GM12891 (cell line): Measurements from ENCODE around the gene NRG2.

Source experiments
- DNase-seq: peaks from one replicate; pipeline ENCODE4 v3.0.0; 2011; ENCODE audit warnings: low spot score; ENCODE audit not compliant: insufficient read length
- FAIRE-seq: peaks from 2 replicates; lab custom pipeline; 2011; peaks lifted over from hg19 to GRCh38; lab: Jason Lieb, UNC
- PAX5 ChIP-seq: IDR thresholded peaks from 2 replicates; pipeline ENCODE4 v1.6.1; 2011; ENCODE audit warnings: low read length, moderate library complexity, mild to moderate bottlenecking; ENCODE audit not compliant: insufficient read depth, severe bottlenecking
- POLR2A ChIP-seq: IDR thresholded peaks from 2 replicates; pipeline ENCODE4 v1.6.1; 2011; ENCODE audit warnings: low read depth, low read length, control low read depth
- POLR2AphosphoS5 ChIP-seq: IDR thresholded peaks from 2 replicates; pipeline ENCODE4 v1.6.1; 2011; ENCODE audit warnings: low read depth, low read length, control low read depth
- POU2F2 ChIP-seq: IDR thresholded peaks from 2 replicates; pipeline ENCODE4 v1.6.1; 2011; ENCODE audit warnings: low read depth, mild to moderate bottlenecking, control low read depth, low read length, moderate library complexity
- SPI1 ChIP-seq: IDR thresholded peaks from 2 replicates; pipeline ENCODE4 v1.6.1; 2011; ENCODE audit warnings: low read depth, low read length, control low read depth
- TAF1 ChIP-seq: IDR thresholded peaks from 2 replicates; pipeline ENCODE4 v1.6.1; 2011; ENCODE audit warnings: low read depth, low read length, control low read depth

NRG2 gene

DNA sequence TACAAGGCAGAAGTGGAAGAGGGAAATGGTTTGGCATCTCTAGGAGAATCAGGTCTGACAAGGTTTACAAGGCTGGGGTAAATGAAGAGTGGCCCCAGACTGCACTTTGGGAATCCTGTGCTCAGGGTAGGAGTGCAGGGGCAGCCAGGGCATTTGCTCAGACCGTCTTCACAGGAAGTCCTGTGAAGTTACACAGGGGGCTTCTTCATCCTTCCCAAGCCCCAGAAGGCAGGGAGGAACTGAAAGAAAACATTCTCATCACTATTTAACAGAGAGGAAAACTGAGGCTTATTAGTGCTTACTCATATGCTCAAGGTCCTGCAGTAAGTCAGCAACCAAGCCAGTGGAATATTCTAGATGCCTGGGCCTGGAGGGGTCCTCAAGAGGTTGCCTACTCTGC lies 80.7 kb downstream of the NRG2 start:
- TF ChIP-seq PAX5 (no peak), POLR2AphosphoS5 (no peak), POLR2A (no peak), POU2F2 (no peak), SPI1 (peak; percentile 70), TAF1 (no peak)
- no peak for DNase-seq
- FAIRE-seq: no peak

DNA sequence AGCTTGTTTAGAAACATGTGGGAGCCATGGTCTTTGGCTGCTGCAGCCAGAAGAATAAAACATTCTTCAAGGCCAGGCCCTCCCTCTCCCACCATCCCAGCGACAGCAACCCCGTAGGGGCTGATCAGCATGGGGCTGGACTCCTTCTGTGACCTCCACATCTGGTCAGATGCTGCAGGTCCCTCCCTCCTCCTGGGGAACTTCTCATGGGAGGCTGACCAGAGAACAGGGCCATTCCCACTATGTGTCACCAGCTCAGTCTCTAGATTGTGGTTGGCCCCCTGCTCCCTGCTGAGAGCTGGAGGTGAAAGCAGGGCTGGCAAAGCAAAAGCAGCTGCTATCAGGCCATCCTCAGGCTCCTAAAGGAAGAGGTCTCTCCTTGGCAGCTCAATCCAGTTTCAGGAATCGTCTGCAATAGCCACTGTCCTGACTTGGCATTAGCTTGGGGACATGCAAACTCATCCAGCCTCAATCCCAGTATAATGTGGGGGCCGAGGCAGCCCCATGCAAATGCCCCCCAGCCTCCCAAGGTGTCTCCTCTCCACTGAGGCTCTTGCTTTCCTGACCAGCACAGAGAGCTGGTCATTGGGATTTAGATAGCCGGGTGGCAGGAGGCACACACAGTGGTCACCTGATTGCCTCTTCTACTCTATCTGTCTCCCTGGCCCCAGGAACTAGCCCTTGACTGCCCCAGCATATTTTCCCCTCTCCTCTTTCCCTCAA lies 81.5 kb downstream of the NRG2 start:
- TF ChIP-seq SPI1 (no peak), POLR2A (no peak), POU2F2 (no peak), POLR2AphosphoS5 (no peak), TAF1 (no peak), PAX5 (no peak)
- no peak for DNase-seq
- FAIRE-seq: no peak

DNA sequence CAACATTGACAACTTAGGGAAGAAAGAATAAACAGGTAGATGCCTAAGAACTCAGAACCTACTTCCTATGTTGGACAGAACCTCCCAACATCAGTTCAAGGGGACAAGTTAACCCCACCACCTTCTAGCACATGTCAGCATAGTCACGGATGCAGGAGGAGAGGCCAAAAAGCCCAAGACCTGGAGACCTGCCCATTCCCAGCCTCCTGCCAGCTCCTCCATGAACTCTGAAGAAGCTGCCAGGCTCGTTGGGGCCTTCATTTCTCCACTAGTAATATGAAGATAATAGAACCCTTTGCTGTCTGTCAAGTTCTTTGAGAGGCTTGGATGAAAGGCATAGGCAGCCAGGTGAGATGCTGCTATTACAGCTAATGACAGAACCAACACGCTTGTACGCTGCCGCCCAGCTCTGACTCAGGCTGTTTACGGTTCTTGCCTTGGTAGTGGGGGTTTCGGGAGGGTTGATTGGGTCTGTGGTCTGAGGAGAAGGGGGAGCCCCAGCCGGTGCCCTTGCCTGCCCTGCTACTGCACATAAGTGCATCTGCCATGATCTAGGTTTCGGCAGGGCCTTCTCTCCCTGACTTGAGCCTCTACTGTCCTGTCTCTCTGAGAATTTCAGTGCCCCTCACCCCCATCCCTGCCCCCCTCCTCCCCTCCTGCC lies 82.2 kb downstream of the NRG2 start:
- peak; percentile 41; the same call in 1 of the 2 replicates for TF ChIP-seq POU2F2
- TF ChIP-seq PAX5: no peak
- DNase-seq (no peak), FAIRE-seq (peak; percentile 84)

DNA sequence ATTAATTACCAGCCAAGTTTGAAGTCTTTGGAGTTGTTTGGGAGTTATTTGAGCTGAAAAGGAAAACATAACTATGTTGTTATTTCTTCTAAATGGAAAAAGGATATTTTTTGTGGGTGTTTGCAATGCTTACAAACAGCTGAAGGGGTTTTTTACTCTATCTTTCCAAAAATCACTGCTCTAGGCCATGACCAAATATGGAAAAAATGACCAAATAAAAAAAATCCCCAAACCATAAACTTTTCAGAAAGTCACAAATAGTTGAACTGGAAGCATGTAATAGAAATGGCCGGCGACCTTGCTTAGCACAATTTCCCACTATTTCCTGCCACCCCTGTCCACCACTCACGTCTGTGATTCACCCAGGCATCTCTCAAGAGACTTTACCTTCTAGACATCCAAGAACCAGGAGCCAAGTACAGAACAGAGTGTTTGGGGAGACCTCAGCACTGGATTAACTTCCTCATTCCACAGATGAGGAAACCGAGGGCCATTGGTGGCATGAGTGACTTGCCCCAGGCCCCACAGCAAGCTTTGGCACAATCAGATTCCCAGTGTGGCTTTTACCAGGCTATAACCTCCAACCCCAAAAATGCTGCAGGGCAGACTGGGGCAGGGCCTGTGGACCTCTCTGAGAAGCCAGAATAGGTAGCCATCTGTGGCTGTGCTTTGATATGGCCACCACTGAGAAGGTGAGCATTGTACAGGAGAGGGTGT lies 84.5 kb downstream of the NRG2 start:
- FAIRE-seq (no peak), DNase-seq (no peak)
- no peak for TF ChIP-seq TAF1
- no peak for TF ChIP-seq SPI1
- TF ChIP-seq POU2F2: no peak
- no peak for TF ChIP-seq PAX5
- TF ChIP-seq POLR2A: no peak

DNA sequence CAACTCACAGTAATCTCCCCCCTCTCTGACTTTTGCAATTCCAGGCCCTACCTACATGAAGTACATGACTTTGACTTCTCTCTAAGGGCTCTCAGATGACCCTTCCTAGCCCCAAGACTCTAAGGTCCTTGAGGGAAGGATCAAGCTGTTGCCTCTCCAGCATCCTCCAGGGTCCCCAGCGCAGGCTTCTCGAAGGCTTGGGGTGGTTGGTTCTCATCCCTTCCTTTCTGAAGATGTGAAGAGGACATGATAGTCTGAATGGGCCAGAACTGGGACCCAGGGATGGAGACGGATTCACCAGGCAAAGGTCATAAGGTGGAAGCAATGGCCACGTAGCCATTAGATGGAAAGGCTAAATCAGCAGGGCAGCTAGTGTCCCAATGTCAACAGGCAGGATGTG lies 86.8 kb downstream of the NRG2 start:
- DNase-seq: no peak
- no peak for FAIRE-seq
- no peak for TF ChIP-seq POLR2AphosphoS5
- TF ChIP-seq POLR2A: no peak
- TF ChIP-seq TAF1: no peak
- TF ChIP-seq POU2F2: no peak
- TF ChIP-seq PAX5: no peak

DNA sequence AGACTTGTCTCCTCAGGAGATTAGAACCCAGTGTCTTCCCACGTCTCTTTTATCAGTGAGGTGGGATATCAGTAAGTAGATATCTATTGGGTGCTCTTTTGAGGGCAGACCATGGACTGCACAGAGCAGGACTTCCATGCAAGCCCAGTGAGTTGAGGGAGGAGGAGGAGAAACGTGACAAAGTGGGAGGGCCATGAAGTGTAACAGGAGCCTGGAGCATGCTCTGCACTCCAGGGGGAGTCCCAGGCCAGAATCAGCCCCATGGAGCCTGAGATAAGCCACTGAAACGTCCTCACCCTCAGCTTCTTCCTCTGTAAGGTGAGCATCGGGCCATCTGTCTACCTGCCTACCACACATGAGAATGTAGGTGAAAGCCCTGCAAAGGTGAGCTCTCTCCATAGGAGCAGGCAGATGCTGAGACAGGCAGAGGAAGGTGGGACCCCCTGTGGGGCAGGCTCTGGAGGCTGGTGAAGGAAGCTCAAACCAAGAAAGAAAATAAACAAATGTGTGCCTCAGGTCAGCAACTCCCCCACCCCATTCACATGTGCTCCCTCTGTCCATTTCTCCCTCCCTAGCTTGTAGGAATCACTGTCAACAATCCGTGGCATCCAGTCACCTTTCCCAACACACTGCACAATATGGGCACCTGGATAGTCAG lies 87.4 kb downstream of the NRG2 start:
- no peak for TF ChIP-seq POU2F2
- no peak for TF ChIP-seq POLR2AphosphoS5
- no peak for TF ChIP-seq TAF1
- no peak for TF ChIP-seq POLR2A
- TF ChIP-seq SPI1: no peak
- TF ChIP-seq PAX5: no peak
- FAIRE-seq (peak; percentile 62), DNase-seq (no peak)

DNA sequence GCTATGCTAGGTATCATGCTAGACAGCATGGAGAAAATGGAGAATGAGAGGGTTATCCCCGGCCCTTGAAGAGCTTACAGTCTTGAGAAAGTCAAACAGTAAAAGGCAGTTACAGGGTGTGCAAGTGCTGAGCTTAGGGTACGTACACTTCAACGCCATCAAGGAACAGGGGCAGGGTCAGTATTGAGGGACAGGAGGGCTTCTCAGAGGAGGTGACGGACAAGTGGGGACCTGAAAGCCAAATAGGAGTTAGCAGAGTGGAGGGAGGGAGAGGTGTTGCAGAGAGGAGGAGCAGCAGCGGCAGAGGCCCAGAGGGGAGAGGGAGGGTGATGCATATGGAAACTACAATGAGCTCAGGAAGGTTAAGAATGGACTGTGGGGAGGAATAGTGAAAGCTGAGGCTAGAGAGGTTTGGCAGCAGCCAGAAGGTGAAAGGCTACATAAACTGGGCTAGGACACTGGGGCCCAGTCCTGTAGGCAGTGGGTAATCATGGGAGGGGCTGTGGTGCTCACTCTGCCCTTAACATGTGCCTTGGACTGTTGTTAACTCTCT lies 88.0 kb downstream of the NRG2 start:
- TF ChIP-seq POU2F2 (no peak), SPI1 (no peak), POLR2AphosphoS5 (no peak), TAF1 (no peak), POLR2A (no peak), PAX5 (no peak)
- DNase-seq: no peak
- peak; percentile 71 for FAIRE-seq

DNA sequence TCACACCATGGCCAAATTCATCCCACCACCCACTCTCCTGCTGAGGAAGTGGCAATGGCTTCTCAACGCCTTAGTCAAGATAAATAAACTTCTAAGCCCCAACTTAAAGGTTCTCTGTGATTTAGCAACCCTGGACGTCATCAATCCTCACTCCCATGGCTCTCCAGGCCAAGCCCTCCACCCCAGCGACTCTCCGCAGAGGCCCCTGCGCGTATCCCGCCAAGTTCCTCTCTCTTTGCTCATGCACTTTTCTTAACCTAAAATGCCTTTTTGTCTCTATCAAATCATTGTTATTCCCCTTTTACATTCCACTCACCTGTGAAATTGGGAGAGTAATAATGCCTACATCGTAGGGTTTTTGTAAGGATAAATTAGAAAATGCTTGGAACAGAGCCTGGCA lies 88.6 kb downstream of the NRG2 start:
- no peak for TF ChIP-seq POLR2AphosphoS5
- no peak for TF ChIP-seq TAF1
- no peak for DNase-seq
- no peak for FAIRE-seq

DNA sequence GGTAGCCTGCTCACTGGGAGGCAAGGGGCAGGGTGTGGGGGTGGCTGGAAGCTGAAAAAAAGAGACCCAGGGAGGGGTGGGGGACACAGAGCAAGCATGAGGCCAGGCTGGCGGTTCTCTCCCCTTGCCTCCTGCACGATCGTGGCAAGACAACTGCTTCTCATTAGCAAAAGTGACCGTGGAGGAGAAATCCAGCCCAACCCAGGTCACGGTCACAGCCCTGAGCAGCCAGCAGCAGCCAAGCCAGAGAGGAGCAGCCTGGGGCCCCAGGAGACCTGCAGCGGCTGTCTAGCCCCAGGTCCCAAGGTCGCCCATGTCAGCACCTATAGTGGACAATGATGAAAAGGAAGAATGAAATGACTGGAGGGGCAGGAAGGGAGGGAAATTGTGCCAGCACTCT lies 89.1 kb downstream of the NRG2 start:
- DNase-seq (no peak), FAIRE-seq (no peak)
- TF ChIP-seq SPI1: no peak
- no peak for TF ChIP-seq POU2F2
- no peak for TF ChIP-seq POLR2AphosphoS5
- no peak for TF ChIP-seq PAX5
- no peak for TF ChIP-seq POLR2A
- no peak for TF ChIP-seq TAF1
